Prostate gland (tissue), 2 donors: ENCODE results near the gene HDAC2. TPM values are rescaled to one million over a fixed set of nuclear protein-coding genes. Genes with fewer than 3 reads are reported as not detected.

ENCODE experiments used
- DNase-seq: peaks from one replicate; pipeline ENCODE4 v3.0.0-alpha.2; 2019; ENCODE audit warnings: low spot score
- H3K27ac ChIP-seq, 2 donors: fragments of 200-600 bp; sonication (generic); 2 replicates each; pipeline ENCODE4 v1.5.1; 2017 to 2019
- H3K27me3 ChIP-seq: fragments of 200-600 bp; sonication (generic); replicated peaks from 2 replicates; pipeline ENCODE4 v1.5.1; 2019; ENCODE audit not compliant: insufficient read depth
- H3K36me3 ChIP-seq, 2 donors: fragments of 200-600 bp; sonication (generic); 1 replicate in 1 of 2; 2 replicates in 1 of 2; pipeline versions ENCODE4 v1.5.1 to v1.8.1; 2017 to 2019
- H3K4me1 ChIP-seq: fragments of 200-600 bp; sonication (generic); replicated peaks from 2 replicates; pipeline ENCODE4 v1.5.1; 2019
- H3K4me3 ChIP-seq, 2 donors: fragments of 200-600 bp; sonication (generic); 2 replicates each; pipeline ENCODE4 v1.5.1; 2017 to 2019
- H3K9me3 ChIP-seq: fragments of 200-600 bp; sonication (generic); 2 replicates; pipeline ENCODE4 v1.5.1; 2017
- CTCF ChIP-seq, 4 experiments: fragments of 200-600 bp in 2 of 4; fragments of 450-650 bp in 2 of 4; sonication (generic) in 2 of 4; IDR thresholded peaks; 1 replicate in 3 of 4; 2 replicates in 1 of 4; pipeline ENCODE4 v1.5.1; 2016 to 2019; ENCODE audit warnings: antibody characterized with exemption in 4 of 4, mild to moderate bottlenecking in 2 of 4, moderate library complexity in 2 of 4
- POLR2A ChIP-seq: fragments of 450-650 bp; IDR thresholded peaks from one replicate; pipeline ENCODE4 v1.6.1; 2016; ENCODE audit warnings: antibody characterized with exemption, mild to moderate bottlenecking
- POLR2AphosphoS5 ChIP-seq: sonication (generic); formaldehyde crosslinking; IDR thresholded peaks from one replicate; pipeline ENCODE4 v1.6.1; 2017; ENCODE audit warnings: antibody characterized with exemption
- WGBS: methylation state at CpG from one replicate; pipeline ENCODE4 v1.1.5; 2018; 5-methylcytosine and 5-hydroxymethylcytosine counted together
- intact Hi-C: fragments of 100-400 bp; cut with DNase I; formaldehyde crosslinking; loops from one replicate; pipeline ENCODE4 v1.14.2; 2022
- total RNA-seq, 2 donors: library from RNA; depleted of rRNA; stranded (reverse); fragments of >200 nt; gene quantifications; one replicate each; pipeline ENCODE4 v1.1.0, GENCODE V29; 2016

The HDAC2 gene
- total RNA-seq, 2 donors from 2014 or later: 39.6 to 86.0 TPM

DNA sequence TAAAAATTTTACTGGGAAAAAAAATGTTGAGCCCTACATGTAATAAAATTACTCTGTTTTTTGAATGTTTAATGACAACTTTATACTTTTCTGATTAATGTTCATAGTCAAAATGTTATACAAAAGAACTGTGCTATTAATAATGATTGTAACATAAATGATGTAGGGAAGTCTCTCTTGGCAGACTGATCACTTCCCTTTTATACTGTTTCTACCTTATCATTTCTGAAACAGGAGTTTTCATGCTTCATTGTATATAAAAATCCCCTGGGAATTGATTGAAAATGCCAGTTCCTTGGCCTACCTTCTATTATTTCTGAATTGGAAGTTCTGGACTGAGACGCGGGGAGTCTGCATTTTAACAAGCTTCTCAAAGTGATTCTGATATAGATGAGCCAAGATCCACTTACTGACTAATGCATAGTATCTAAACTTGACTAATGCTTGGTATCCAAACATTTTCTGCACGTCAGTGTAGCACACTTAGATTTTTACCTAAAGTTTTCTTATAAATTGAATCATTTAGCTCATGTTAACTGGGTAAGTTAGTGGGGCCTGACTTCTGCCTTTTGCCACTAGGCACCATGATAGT, 7.2 kb upstream of the HDAC2 start:
- no peak for DNase-seq
- intact Hi-C loops: no loop called here
- Histone ChIP-seq H3K4me1 (no peaks in the 10 kb centered on the region), H3K27ac (no peak overlapping the region), H3K4me3 (no peak overlapping the region), H3K9me3 (no peaks in the 10 kb centered on the region), H3K27me3 (no peaks in the 10 kb centered on the region), H3K36me3 (no peaks in the 10 kb centered on the region)
- TF ChIP-seq CTCF (IDR thresholded peaks at IDR 0.05): no peak
- TF ChIP-seq POLR2AphosphoS5: no peak
- TF ChIP-seq POLR2A: no peak
- 94% methylated on average over 3 of the region's 3 CpGs for WGBS

GRCh38 chr6:113976806-113977205, 5.9 kb upstream of the HDAC2 start:
- intact Hi-C loops: no loop called here
- Histone ChIP-seq H3K27ac (no peak overlapping the region), H3K4me1 (no peaks in the 10 kb centered on the region), H3K27me3 (no peaks in the 10 kb centered on the region), H3K4me3 (no peak overlapping the region), H3K9me3 (no peaks in the 10 kb centered on the region), H3K36me3 (no peaks in the 10 kb centered on the region)
- WGBS: 87% methylated on average over 2 of the region's 2 CpGs
- no peak for DNase-seq
- no peak for TF ChIP-seq POLR2A
- no peak for TF ChIP-seq POLR2AphosphoS5
- TF ChIP-seq CTCF (IDR thresholded peaks at IDR 0.05): no peak

GRCh38 chr6:113971741-113972140, 793 bp upstream of the HDAC2 start:
- TF ChIP-seq POLR2AphosphoS5 (no peak), POLR2A (no peak), CTCF (IDR thresholded peaks at IDR 0.05) (no peak)
- Histone ChIP-seq H3K27me3 (no peaks in the 10 kb centered on the region), H3K9me3 (no peaks in the 10 kb centered on the region), H3K36me3 (no peaks in the 10 kb centered on the region), H3K4me1 (no peaks in the 10 kb centered on the region), H3K4me3 (peak overlapping the region; percentile 82 to 94), H3K27ac (peak overlapping the region; percentile 81 to 90)
- intact Hi-C loops: no loop called here
- no peak for DNase-seq
- WGBS: 60% methylated on average over 2 of the region's 2 CpGs

DNA sequence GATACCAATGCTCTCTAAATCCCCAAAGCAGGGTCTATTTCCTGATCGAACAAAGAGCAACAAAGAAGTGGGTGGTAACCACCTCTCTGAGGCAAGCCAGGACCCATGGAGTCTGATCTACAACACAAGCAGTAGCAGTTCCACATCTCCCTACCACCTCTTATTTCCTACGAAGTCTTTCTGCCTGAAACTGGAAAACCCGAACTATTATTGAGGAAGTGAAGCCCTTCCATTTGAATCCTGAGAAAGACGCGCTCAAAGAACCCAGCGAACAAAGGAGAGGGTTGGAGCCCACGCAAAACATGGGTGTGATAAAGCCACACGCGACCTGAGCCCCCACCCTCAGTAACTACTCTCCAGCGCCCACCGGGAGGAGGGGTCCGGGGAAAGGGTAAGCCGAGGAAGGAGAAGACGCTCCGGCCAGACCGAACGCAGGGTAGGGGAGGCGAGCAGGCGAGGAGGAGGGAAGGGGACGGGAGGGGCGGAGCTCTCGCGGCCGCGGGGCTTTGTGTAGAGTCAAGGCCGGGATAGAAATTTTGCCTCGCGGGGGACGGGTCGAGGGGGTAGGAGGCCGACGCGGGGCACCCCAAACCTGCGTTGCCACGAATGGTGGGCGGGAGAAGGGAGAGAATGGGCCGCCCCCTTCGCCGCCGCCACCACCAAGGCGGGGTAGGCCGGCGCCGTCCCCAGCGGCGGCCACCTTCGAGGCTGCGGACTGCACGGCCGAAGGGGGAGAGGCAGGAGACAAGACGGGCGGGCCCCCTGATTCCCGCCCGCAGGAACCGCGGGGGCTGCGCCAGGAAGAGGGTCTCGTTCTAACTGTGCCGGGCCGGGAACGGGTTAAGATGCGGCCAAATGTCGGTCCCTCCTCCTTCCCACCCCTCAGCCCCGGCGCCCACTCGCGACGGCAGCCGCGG, 802 bp downstream of the HDAC2 start:
- no peak for TF ChIP-seq CTCF (IDR thresholded peaks at IDR 0.05)
- WGBS: under 1% methylated on average over 69 of the region's 70 CpGs
- peak; percentile 35 for DNase-seq
- Histone ChIP-seq H3K9me3 (no peaks in the 10 kb centered on the region), H3K27me3 (no peaks in the 10 kb centered on the region), H3K36me3 (no peaks in the 10 kb centered on the region), H3K27ac (peak overlapping the region; percentile 81 to 90), H3K4me1 (no peaks in the 10 kb centered on the region), H3K4me3 (peak overlapping the region; percentile 82 to 94)
- intact Hi-C loops: no loop called here

GRCh38 chr6:113968472-113968871, 2.5 kb downstream of the HDAC2 start:
- H3K9me3 ChIP-seq: no peaks in the 10 kb centered on the region
- H3K4me3 ChIP-seq: no peak overlapping the region
- 47% methylated on average over 6 of the region's 6 CpGs for WGBS
- no peaks in the 10 kb centered on the region for H3K4me1 ChIP-seq
- no peak overlapping the region for H3K27ac ChIP-seq
- no peaks in the 10 kb centered on the region for H3K27me3 ChIP-seq
- intact Hi-C loops: no loop called here
- no peak for DNase-seq
- H3K36me3 ChIP-seq: no peaks in the 10 kb centered on the region
- no peak for TF ChIP-seq POLR2A
